GM19240 (cell line): Measurements from ENCODE around the gene HINT2.
A peak's percentile ranks its signal among the peaks of the same experiment; 100 is the strongest.

Experiments used
- DNase-seq: peaks from one replicate; pipeline ENCODE4 v3.0.0; 2011; ENCODE audit warnings: low spot score; ENCODE audit not compliant: insufficient read length

Gene HINT2

DNA sequence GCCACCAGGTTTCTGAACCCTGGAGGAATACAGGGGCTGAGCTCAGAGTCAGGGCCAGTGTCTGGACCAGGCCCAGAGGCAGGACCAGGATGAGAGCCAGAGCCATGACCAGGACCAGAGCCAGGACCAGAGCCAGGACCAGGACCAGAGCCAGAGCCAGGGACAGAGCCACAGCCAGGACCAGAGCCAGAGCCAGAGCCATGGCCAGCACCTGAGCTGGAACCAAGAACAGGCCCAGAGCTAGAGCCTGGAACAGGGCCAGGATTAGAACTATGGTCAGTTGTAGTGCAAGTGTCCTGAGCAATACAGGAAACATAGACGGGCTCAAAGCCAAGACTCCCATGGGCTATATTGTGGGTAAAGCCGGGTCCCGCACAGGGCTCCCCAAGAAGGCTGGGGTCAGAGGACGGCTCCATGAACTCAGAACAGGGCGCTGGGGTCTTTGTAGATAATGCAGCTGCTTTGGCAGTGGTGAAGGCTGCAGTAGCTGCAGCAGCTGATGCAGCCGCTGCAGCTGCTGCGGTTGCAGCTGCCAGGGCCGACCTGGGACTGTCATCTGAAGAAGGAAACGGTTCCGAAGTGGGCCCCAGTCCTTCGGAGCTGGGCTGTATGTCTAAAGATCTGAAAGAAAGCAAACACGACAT, 3.3 kb downstream of the HINT2 start:
- no peak for DNase-seq

DNA sequence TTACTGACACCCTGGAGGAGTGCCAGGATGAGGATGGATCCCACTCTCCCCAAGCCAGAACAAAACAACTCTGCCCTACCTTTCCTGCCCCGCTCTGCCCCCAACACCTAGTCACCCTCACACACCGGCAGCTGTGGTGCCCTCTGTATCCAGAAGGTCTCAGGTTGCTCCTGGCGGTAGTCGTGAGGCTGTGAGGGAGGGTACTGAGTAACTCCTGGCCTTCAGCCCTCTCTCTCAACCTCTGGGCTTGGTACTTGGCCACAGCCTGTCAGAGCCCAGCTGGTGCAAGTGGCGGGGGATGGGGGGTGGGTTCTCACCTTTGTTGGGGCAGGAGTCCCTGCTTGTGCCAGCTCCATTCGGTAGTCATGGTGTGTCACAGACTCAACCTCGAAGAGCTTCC, 4.7 kb downstream of the HINT2 start:
- no peak for DNase-seq

- DNase-seq, result no peak
These were observed 6.4 kb downstream of the HINT2 start for GRCh38 chr9:35808433-35808832.

DNA sequence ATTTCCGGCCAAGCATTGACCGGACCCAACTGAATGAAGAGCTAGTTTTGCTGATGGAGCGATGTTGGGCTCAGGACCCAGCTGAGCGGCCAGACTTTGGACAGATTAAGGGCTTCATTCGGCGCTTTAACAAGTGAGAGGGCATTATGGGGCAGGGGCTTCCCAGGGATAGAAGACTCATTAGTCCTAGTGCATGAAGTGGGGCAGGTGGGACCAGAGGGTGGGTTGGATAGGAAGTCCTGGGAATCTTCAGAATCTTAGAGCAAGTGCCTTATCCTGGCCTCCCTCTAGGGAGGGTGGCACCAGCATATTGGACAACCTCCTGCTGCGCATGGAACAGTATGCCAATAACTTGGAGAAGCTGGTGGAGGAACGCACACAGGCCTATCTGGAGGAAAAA, 8.7 kb downstream of the HINT2 start:
- DNase-seq, result no peak

GRCh38 chr9:35801328-35802128, 13.3 kb downstream of the HINT2 start:
- no peak for DNase-seq

GRCh38 chr9:35800530-35800929, 14.3 kb downstream of the HINT2 start:
- DNase-seq, result no peak

- no peak for DNase-seq
These were observed 16.0 kb downstream of the HINT2 start for GRCh38 chr9:35798658-35799374.

DNA sequence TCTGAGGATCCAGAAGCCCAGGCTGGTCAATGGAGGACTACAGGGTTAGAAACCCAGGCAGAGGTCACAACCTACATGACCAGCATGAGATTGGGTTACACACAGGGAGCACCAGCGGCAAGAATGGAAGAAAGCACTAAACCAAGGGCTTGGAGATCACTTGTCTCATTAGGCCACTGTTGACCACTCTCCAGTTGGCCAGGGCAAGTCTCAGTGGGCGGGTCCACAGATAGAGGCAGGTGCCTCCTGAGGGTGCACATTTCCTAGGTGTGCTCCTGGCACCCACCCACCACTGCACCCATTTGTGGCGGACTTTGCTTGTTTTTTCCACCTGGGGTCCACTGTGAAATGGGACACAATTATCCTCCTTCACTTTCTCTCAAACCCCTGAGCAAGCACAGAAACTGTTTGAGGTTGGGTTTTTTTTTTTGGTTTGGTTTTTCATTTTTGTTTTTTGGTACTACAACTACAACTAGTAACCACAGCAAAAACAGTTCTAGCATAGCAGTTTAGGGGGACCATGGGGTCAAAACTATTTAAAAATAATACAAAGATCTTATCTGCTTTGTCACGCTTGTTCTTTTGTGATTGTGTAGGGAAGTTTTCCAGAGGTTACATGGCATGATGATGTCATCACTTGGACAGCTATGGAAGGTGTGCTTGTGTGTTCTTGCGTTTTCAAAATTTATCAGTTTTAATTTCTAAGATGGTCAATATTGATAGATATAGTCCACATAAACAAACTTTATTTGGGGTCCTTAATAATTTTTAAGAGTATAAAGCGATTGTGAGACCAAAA, 17.3 kb downstream of the HINT2 start:
- no peak for DNase-seq

- no peak for DNase-seq
These were observed 19.1 kb downstream of the HINT2 start for GRCh38 chr9:35795695-35796094.

- no peak for DNase-seq
These were observed 21.4 kb downstream of the HINT2 start for GRCh38 chr9:35793461-35793860.

- no peak for DNase-seq
These were observed 22.0 kb downstream of the HINT2 start for GRCh38 chr9:35792826-35793225.

- no peak for DNase-seq
These were observed 22.6 kb downstream of the HINT2 start for GRCh38 chr9:35792024-35792813.

- DNase-seq, result no peak
These were observed 23.4 kb downstream of the HINT2 start, which contains the start of gene NPR2 for GRCh38 chr9:35791297-35791921. TSS of gene NPR2 (plus strand) at chr9:35791591. CDS start at chr9:35792409, 818 bp downstream.

DNA sequence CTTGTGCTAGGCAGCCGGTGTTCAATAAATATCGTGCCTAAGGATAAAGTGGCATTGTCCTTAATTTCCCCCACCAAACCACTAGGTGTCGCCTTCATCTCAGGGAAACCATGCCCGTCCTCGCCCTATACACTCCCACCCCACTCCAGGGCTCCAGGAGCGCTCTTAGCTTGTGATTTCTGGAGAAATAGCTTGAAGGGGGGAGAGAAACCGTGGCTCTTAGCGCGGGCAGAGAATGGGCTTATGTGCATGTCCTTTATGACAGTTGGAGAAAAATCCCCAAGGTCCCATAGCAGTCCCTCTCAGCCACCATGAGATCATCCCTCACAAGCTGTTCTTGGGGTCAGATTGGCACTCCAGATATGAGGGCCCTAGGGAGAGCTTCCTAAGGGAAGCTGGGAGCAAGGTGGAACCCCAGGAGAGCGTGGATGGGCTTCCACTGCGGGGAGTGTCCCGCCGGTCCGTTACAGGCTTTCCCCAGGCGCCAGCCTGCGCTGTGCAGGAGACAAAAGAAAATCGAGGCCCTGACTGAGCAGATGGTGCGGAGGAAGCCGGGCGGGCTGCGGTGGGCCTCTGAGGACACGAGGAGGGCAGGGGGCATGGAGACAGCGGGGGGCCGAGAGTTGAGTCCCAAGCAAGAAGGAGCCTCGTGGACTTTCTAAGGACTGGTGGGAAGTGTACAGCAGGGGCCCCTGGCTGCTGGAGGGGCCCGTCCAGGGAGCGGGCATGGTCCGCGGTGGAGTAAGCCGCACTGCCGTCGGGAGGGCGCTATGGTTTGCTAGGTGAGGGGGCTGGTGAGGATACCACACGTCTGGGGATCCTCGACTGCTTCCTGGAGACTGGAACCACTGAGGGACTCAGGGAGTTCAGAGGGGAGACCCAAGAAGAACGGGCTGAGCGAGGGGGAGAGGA, 24.2 kb downstream of the HINT2 start:
- DNase-seq, result peak; percentile 78

- DNase-seq, result no peak
These were observed 24.8 kb downstream of the HINT2 start for GRCh38 chr9:35790025-35790384.

GRCh38 chr9:35789541-35789940, 25.3 kb downstream of the HINT2 start:
- no peak for DNase-seq

GRCh38 chr9:35783418-35783817, 31.4 kb downstream of the HINT2 start:
- DNase-seq, result no peak

GRCh38 chr9:35781066-35781465, 33.8 kb downstream of the HINT2 start:
- no peak for DNase-seq

DNA sequence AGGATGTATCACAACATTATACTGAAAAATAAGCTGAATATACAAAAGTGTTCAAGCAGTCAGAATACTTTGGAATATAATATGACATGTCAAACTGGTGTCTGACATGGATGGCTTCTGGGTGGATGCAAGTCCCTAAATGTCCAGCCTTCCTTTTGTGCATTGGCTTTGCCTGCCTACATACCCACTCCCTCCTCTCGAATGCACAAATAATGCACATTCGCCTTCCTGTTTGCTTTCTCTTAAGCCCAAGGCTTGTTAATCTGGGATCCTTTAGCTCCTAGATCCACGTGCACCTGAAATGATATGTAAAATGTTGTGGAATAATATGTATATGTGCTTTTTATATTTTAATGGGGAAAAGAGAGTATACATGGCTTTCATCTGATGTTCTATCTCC, 36.3 kb downstream of the HINT2 start:
- no peak for DNase-seq
